ENCODE data around the gene PRKX.

GRCh38 chrX:3690140-3690539, 23.3 kb downstream of the PRKX start:
- no peak for TF ChIP-seq GATA2 (IDR thresholded peaks at IDR 0.05; ENCODE audit: low read depth, low read length)
- TF ChIP-seq GATA3 (IDR thresholded peaks at IDR 0.05; ENCODE audit: low read depth, low read length), result no peak
